Liver (tissue), 3 donors: ENCODE results near the gene ALG5.

Experiments
- ATF3 ChIP-seq: IDR thresholded peaks from 2 replicates; pipeline ENCODE4 v1.6.1; 2016; ENCODE audit warnings: antibody characterized with exemption
- CTCF ChIP-seq: fragments of 150-350 bp; IDR thresholded peaks from 2 replicates; pipeline ENCODE4 v1.5.1; 2017; ENCODE audit warnings: improper control_type of control experiment, low read depth, low read length; ENCODE audit not compliant: missing input control
- RAD21 ChIP-seq, 2 donors: IDR thresholded peaks; 2 replicates each; pipeline ENCODE4 v1.6.1; 2016; ENCODE audit warnings: antibody characterized with exemption in 2 of 2, mild to moderate bottlenecking in 2 of 2
- ZBTB33 ChIP-seq: IDR thresholded peaks from 2 replicates; pipeline ENCODE4 v1.6.1; 2016; ENCODE audit warnings: antibody characterized with exemption
- donor health status: healthy.
- donor health status: healthy.

GRCh38 chr13:37001921-37002250 is 2.7 kb upstream of the ALG5 start:
- TF ChIP-seq RAD21 (IDR thresholded peaks at IDR 0.05) (no peak), ATF3 (no peak), CTCF (no peak), ZBTB33 (no peak)
